Measurements from ENCODE around the gene MYRFL.

Gene MYRFL

DNA sequence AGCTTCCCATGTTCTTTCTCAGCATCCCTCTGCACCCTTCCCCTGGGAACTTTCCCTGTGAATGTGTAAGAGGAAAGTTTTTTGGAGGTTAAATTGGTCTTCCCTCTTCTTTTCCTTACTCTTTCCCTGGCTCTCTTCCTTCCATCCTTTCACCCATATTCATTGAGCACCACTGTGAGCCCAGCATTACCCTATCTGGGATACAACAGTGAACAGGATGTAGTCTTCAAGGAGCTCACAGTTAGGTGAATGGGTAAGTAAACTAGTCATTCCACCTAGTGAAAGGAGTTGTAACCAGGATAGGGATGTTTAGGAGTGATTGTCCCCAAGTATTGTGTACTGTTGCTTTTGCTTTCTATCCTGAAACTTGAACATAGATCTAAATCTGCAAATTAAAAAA lies 123.8 kb downstream of the MYRFL start:
- TF ChIP-seq CTCF (IDR thresholded peaks at IDR 0.05; ENCODE audit: low read length), result no peak
- TF ChIP-seq EZH2 (IDR thresholded peaks at IDR 0.05; ENCODE audit: borderline replicate concordance, low read length), result no peak
- Histone ChIP-seq H3K27ac (ENCODE audit: low read depth, low read length, poor library complexity, severe bottlenecking) (no peak overlapping the region), H4K20me1 (ENCODE audit: insufficient read depth, low read length) (no peaks in the 10 kb centered on the region), H3K4me2 (ENCODE audit: low read length) (no peak overlapping the region), H3K27me3 (ENCODE audit: insufficient read depth, low read length) (no peaks in the 10 kb centered on the region), H2AFZ (ENCODE audit: low read length) (no peak overlapping the region), H3K9me2 (ENCODE audit: low read depth, low read length) (no peaks in the 10 kb centered on the region), H3K36me3 (ENCODE audit: insufficient read depth, low read length) (no peaks in the 10 kb centered on the region), H3K79me2 (ENCODE audit: insufficient read depth, low read length) (no peaks in the 10 kb centered on the region), H3K9ac (ENCODE audit: low read length) (no peak overlapping the region), H3F3A (ENCODE audit: insufficient read depth, low read length) (no peaks in the 10 kb centered on the region), H3K9me3 (ENCODE audit: low read length) (no peaks in the 10 kb centered on the region), H3K4me3 (ENCODE audit: low read depth, low read length, poor library complexity, severe bottlenecking) (no peak overlapping the region), H3K4me1 (ENCODE audit: insufficient read depth, low read length, severe bottlenecking) (peaks cover 7% of the 10 kb centered on the region)

- no peaks in the 10 kb centered on the region for H4K20me1 ChIP-seq (ENCODE audit: insufficient read depth, low read length)
- no peak overlapping the region for H3K4me3 ChIP-seq (ENCODE audit: low read depth, low read length, poor library complexity, severe bottlenecking)
- no peak overlapping the region for H3K27ac ChIP-seq (ENCODE audit: low read depth, low read length, poor library complexity, severe bottlenecking)
- H3F3A ChIP-seq (ENCODE audit: insufficient read depth, low read length), result no peaks in the 10 kb centered on the region
- H3K9ac ChIP-seq (ENCODE audit: low read length), result no peak overlapping the region
- no peak overlapping the region for H2AFZ ChIP-seq (ENCODE audit: low read length)
- H3K4me2 ChIP-seq (ENCODE audit: low read length), result no peak overlapping the region
- no peaks in the 10 kb centered on the region for H3K79me2 ChIP-seq (ENCODE audit: insufficient read depth, low read length)
- H3K4me1 ChIP-seq (ENCODE audit: insufficient read depth, low read length, severe bottlenecking), result peaks cover 7% of the 10 kb centered on the region
- no peaks in the 10 kb centered on the region for H3K27me3 ChIP-seq (ENCODE audit: insufficient read depth, low read length)
- no peaks in the 10 kb centered on the region for H3K9me3 ChIP-seq (ENCODE audit: low read length)
- TF ChIP-seq EZH2 (IDR thresholded peaks at IDR 0.05; ENCODE audit: borderline replicate concordance, low read length) (no peak), CTCF (IDR thresholded peaks at IDR 0.05; ENCODE audit: low read length) (no peak)
- H3K36me3 ChIP-seq (ENCODE audit: insufficient read depth, low read length), result no peaks in the 10 kb centered on the region
- H3K9me2 ChIP-seq (ENCODE audit: low read depth, low read length), result no peaks in the 10 kb centered on the region
Observed at GRCh38 chr12:69949311-69950002, 124.4 kb downstream of the MYRFL start.

DNA sequence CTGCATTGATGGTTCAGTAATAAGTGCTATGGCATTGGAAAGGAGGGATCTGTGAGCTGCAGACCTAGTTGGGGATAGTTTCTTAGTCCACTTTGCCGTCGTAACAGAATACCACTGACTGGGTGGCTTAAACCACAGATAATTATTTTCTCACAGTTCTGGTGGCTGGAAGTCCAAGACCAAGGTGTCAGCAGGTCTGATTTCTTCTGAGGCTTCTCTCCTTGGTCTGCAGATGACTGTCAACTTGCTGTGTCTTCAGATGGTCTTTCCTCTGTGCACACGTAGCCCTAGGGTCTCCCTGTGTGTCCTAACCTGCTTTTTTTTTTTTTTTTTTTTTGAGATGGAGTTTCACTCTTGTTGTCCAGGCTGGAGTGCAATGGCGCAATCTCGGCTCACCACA lies 126.1 kb downstream of the MYRFL start:
- H3K4me3 ChIP-seq (ENCODE audit: low read depth, low read length, poor library complexity, severe bottlenecking), result no peak overlapping the region
- no peaks in the 10 kb centered on the region for H3F3A ChIP-seq (ENCODE audit: insufficient read depth, low read length)
- H3K9ac ChIP-seq (ENCODE audit: low read length), result no peak overlapping the region
- H3K27ac ChIP-seq (ENCODE audit: low read depth, low read length, poor library complexity, severe bottlenecking), result no peak overlapping the region
- H4K20me1 ChIP-seq (ENCODE audit: insufficient read depth, low read length), result no peaks in the 10 kb centered on the region
- TF ChIP-seq CTCF (IDR thresholded peaks at IDR 0.05; ENCODE audit: low read length) (no peak), EZH2 (IDR thresholded peaks at IDR 0.05; ENCODE audit: borderline replicate concordance, low read length) (no peak)
- H3K36me3 ChIP-seq (ENCODE audit: insufficient read depth, low read length), result no peaks in the 10 kb centered on the region
- H3K27me3 ChIP-seq (ENCODE audit: insufficient read depth, low read length), result no peaks in the 10 kb centered on the region
- H3K4me2 ChIP-seq (ENCODE audit: low read length), result no peak overlapping the region
- H2AFZ ChIP-seq (ENCODE audit: low read length), result no peak overlapping the region
- no peaks in the 10 kb centered on the region for H3K79me2 ChIP-seq (ENCODE audit: insufficient read depth, low read length)
- peaks cover 7% of the 10 kb centered on the region for H3K4me1 ChIP-seq (ENCODE audit: insufficient read depth, low read length, severe bottlenecking)
- no peaks in the 10 kb centered on the region for H3K9me3 ChIP-seq (ENCODE audit: low read length)
- no peaks in the 10 kb centered on the region for H3K9me2 ChIP-seq (ENCODE audit: low read depth, low read length)

Measured in OCI-LY1 (cell line).